ENCODE results near the gene SLC37A4. TPM values are rescaled to one million over a fixed set of nuclear protein-coding genes. Genes with fewer than 3 reads are reported as not detected.

The SLC37A4 gene
- polyA plus RNA-seq, 1 of the 3 experiments (the other 2 are of a cell fraction) = 21.8 TPM

- TF ChIP-seq FOSL2 (IDR thresholded peaks at IDR 0.05; ENCODE audit: borderline replicate concordance, low read depth) = no peak
- TF ChIP-seq IRF3 (IDR thresholded peaks at IDR 0.05; ENCODE audit: low read depth, low read length) = no peak
- TF ChIP-seq USF1 (IDR thresholded peaks at IDR 0.05; ENCODE audit: borderline replicate concordance, low read depth) = no peak
- no peak for TF ChIP-seq FOXJ3 (CRISPR knock-in tag; IDR thresholded peaks at IDR 0.05)
Measured at GRCh38 chr11:119025978-119026766, 4.5 kb downstream of the SLC37A4 start (continued).

- H3K9me3 ChIP-seq = no peaks in the 10 kb centered on the region
- H3K9ac ChIP-seq = no peak overlapping the region
- H3K4me1 ChIP-seq (ENCODE audit: control insufficient read depth in 1 of 2, insufficient read depth in 2 of 2, low read depth in 1 of 2, low read length in 1 of 2) = peaks cover 12 to 21% of the 10 kb centered on the region in 2 experiments; a peak in 3 of 4 replicates
- H4K20me1 ChIP-seq (ENCODE audit: insufficient read depth) = no peaks in the 10 kb centered on the region
- WGBS (ENCODE audit: low lambda C conversion rate) = 87% methylated on average over 5 of the region's 5 CpGs
- H3K27ac ChIP-seq (ENCODE audit: low read depth in 2 of 2, low read length in 1 of 2) = no peak overlapping the region
- peaks cover 12% of the 10 kb centered on the region for H3F3A ChIP-seq (replicated peaks; ENCODE audit: insufficient read depth)
- no peak overlapping the region for H3K4me3 ChIP-seq (ENCODE audit: low read depth in 2 of 2, low read length in 1 of 2)
- POLR2A ChIA-PET = interaction anchor here (0.8 to 1.4 kb wide), 2 partner anchors 10 to 31 kb away, joined by 3 read pairs; no protein-coding TSS in a partner anchor
- no peak overlapping the region for H3K4me2 ChIP-seq
- DNase-seq = no peak
- no peaks in the 10 kb centered on the region for H3K27me3 ChIP-seq (ENCODE audit: insufficient read depth)
- CTCF ChIA-PET = interaction anchor here (1.4 kb wide), 1 partner anchor 19 kb away, joined by 3 read pairs; no protein-coding TSS in a partner anchor
- peaks cover 22% of the 10 kb centered on the region for H3K79me2 ChIP-seq (ENCODE audit: insufficient read depth)
- H2AFZ ChIP-seq (ENCODE audit: low read depth) = no peak overlapping the region
- peaks cover 24 to 42% of the 10 kb centered on the region in 2 experiments for H3K36me3 ChIP-seq (replicated peaks in 1 of 2; ENCODE audit: control insufficient read depth in 1 of 2, insufficient read depth in 2 of 2, low read length in 1 of 2)
- H3K9me2 ChIP-seq = no peaks in the 10 kb centered on the region
- no peak for TF ChIP-seq USF2 (IDR thresholded peaks at IDR 0.05; ENCODE audit: borderline replicate concordance, low read depth, low read length)
- TF ChIP-seq RXRA (IDR thresholded peaks at IDR 0.05; ENCODE audit: borderline replicate concordance, low read depth) = no peak
Measured at GRCh38 chr11:119025541-119025940, 5.1 kb downstream of the SLC37A4 start.

- Histone ChIP-seq H3K9ac (no peak overlapping the region), H4K20me1 (ENCODE audit: insufficient read depth) (peaks cover 3% of the 10 kb centered on the region; the same call in 1 of the 2 replicates), H3K36me3 (replicated peaks in 1 of 2; ENCODE audit: control insufficient read depth in 1 of 2, insufficient read depth in 2 of 2, low read length in 1 of 2) (peaks cover 24 to 42% of the 10 kb centered on the region in 2 experiments), H3F3A (replicated peaks; ENCODE audit: insufficient read depth) (peaks cover 12% of the 10 kb centered on the region), H2AFZ (ENCODE audit: low read depth) (no peak overlapping the region), H3K4me1 (ENCODE audit: control insufficient read depth in 1 of 2, insufficient read depth in 2 of 2, low read depth in 1 of 2, low read length in 1 of 2) (peaks cover 14 to 21% of the 10 kb centered on the region in 2 experiments; a peak in 3 of 4 replicates), H3K27me3 (ENCODE audit: insufficient read depth) (no peaks in the 10 kb centered on the region), H3K4me2 (no peak overlapping the region), H3K9me3 (no peaks in the 10 kb centered on the region), H3K79me2 (ENCODE audit: insufficient read depth) (peaks cover 26% of the 10 kb centered on the region), H3K9me2 (no peaks in the 10 kb centered on the region), H3K4me3 (ENCODE audit: low read depth in 2 of 2, low read length in 1 of 2) (no peak overlapping the region), H3K27ac (ENCODE audit: low read depth in 2 of 2, low read length in 1 of 2) (no peak overlapping the region)
- DNase-seq = no peak
- ChIA-PET POLR2A (interaction anchor here (1.4 kb wide), 1 partner anchor 31 kb away, joined by 3 read pairs; no protein-coding TSS in a partner anchor), CTCF (interaction anchor here (1.4 kb wide), 1 partner anchor 20 kb away, joined by 3 read pairs; no protein-coding TSS in a partner anchor)
- WGBS (ENCODE audit: low lambda C conversion rate) = 91% methylated on average over 4 of the region's 5 CpGs
- TF ChIP-seq MXI1 (IDR thresholded peaks at IDR 0.05; ENCODE audit: low read depth, low read length) = no peak
- TF ChIP-seq SIN3A (IDR thresholded peaks at IDR 0.05; ENCODE audit: borderline replicate concordance, low read depth, low read length) = no peak
- no peak for TF ChIP-seq CTCF (IDR thresholded peaks at IDR 0.05)
- no peak for TF ChIP-seq GABPA (IDR thresholded peaks at IDR 0.05; ENCODE audit: low read depth)
- no peak for TF ChIP-seq RFX5 (IDR thresholded peaks at IDR 0.05; ENCODE audit: low read length)
- no peak for TF ChIP-seq IRF3 (IDR thresholded peaks at IDR 0.05; ENCODE audit: low read depth, low read length)
- no peak for TF ChIP-seq MAX (IDR thresholded peaks at IDR 0.05; ENCODE audit: low read depth)
- no peak for TF ChIP-seq TAF1 (IDR thresholded peaks at IDR 0.05; ENCODE audit: borderline replicate concordance, low read depth, low read length)
- no peak for TF ChIP-seq ELF1 (IDR thresholded peaks at IDR 0.05)
- TF ChIP-seq PBX3 (IDR thresholded peaks at IDR 0.05) = no peak
- no peak for TF ChIP-seq CHD2 (IDR thresholded peaks at IDR 0.05; ENCODE audit: low read length, partially characterized antibody)
Measured at GRCh38 chr11:119025099-119025473, 5.6 kb downstream of the SLC37A4 start.
